Neuronal stem cell (in vitro differentiated cells): ENCODE measurements around the gene ST6GALNAC5.

Source experiments
- DNase-seq: peaks from one replicate; pipeline ENCODE4 v3.0.0-alpha.2; 2013; ENCODE audit warnings: low spot score
- H2AFZ ChIP-seq: one replicate; pipeline ENCODE4 v1.6.1; 2013; ENCODE audit warnings: mild to moderate bottlenecking, low read length, inconsistent platforms
- H2AK5ac ChIP-seq: 2 replicates; pipeline ENCODE4 v1.6.1; 2013; ENCODE audit warnings: low read depth, mild to moderate bottlenecking, inconsistent platforms, low read length, moderate library complexity, mixed read lengths
- H2BK120ac ChIP-seq: 2 replicates; pipeline ENCODE4 v1.6.1; 2013; ENCODE audit warnings: low read depth, mild to moderate bottlenecking, inconsistent platforms, low read length, moderate library complexity, mixed read lengths
- H2BK12ac ChIP-seq: one replicate; pipeline ENCODE4 v1.6.1; 2013; ENCODE audit warnings: low read length, inconsistent platforms
- H2BK15ac ChIP-seq: 2 replicates; pipeline ENCODE4 v1.6.1; 2013; ENCODE audit warnings: mild to moderate bottlenecking, low read length, inconsistent platforms, mixed read lengths
- H2BK5ac ChIP-seq: one replicate; pipeline ENCODE4 v1.6.1; 2013; ENCODE audit warnings: inconsistent platforms, mild to moderate bottlenecking, low read length, moderate library complexity
- H3K14ac ChIP-seq: one replicate; pipeline ENCODE4 v1.6.1; 2013; ENCODE audit warnings: low read length, inconsistent platforms
- H3K18ac ChIP-seq: 2 replicates; pipeline ENCODE4 v1.6.1; 2013; ENCODE audit warnings: low read length, inconsistent platforms
- H3K23ac ChIP-seq: 2 replicates; pipeline ENCODE4 v1.6.1; 2013; ENCODE audit warnings: low read depth, mild to moderate bottlenecking, mixed read lengths, low read length, inconsistent platforms; ENCODE audit not compliant: poor library complexity
- H3K27ac ChIP-seq: replicated peaks from 3 replicates; pipeline ENCODE4 v1.5.1; 2013; ENCODE audit warnings: low read length, inconsistent platforms
- H3K27me3 ChIP-seq, 3 experiments: 2 replicates each; pipeline ENCODE4 v1.6.1; 2013; ENCODE audit warnings: low read length in 3 of 3, mild to moderate bottlenecking in 2 of 3, inconsistent platforms in 1 of 3, low read depth in 1 of 3, mixed read lengths in 1 of 3, moderate library complexity in 1 of 3; ENCODE audit not compliant: control insufficient read depth in 3 of 3, insufficient read depth in 3 of 3
- H3K36me3 ChIP-seq, 2 donors: replicated peaks in 1 of 2; 2 replicates each; pipeline ENCODE4 v1.6.1; 2013; ENCODE audit warnings: low read length in 2 of 2; ENCODE audit not compliant: control insufficient read depth in 2 of 2, insufficient read depth in 2 of 2
- H3K4ac ChIP-seq: 2 replicates; pipeline ENCODE4 v1.6.1; 2013; ENCODE audit warnings: inconsistent platforms, mild to moderate bottlenecking, low read length, moderate library complexity
- H3K4me1 ChIP-seq, 2 donors: 1 replicate in 1 of 2; 2 replicates in 1 of 2; pipeline ENCODE4 v1.6.1; 2013; ENCODE audit warnings: low read length in 2 of 2, low read depth in 1 of 2; ENCODE audit not compliant: control insufficient read depth in 2 of 2, insufficient read depth in 1 of 2
- H3K4me2 ChIP-seq: one replicate; pipeline ENCODE4 v1.6.1; 2013; ENCODE audit warnings: mild to moderate bottlenecking, low read length, inconsistent platforms; ENCODE audit not compliant: insufficient read depth, poor library complexity, severe bottlenecking
- H3K4me3 ChIP-seq, 2 donors: 2 replicates each; pipeline ENCODE4 v1.5.1; 2013; ENCODE audit warnings: low read length in 2 of 2, mild to moderate bottlenecking in 2 of 2, inconsistent platforms in 1 of 2, moderate library complexity in 1 of 2
- H3K79me1 ChIP-seq: one replicate; pipeline ENCODE4 v1.6.1; 2013; ENCODE audit warnings: low read depth, mild to moderate bottlenecking, inconsistent platforms, low read length, moderate library complexity
- H3K9ac ChIP-seq: one replicate; pipeline ENCODE4 v1.6.1; 2013; ENCODE audit warnings: mild to moderate bottlenecking, low read depth, low read length, inconsistent platforms; ENCODE audit not compliant: poor library complexity
- H3K9me3 ChIP-seq, 2 donors: replicated peaks in 1 of 2; 2 replicates each; pipeline versions ENCODE3 to v1.6.1; 2013; ENCODE audit warnings: low read length in 2 of 2, mild to moderate bottlenecking in 2 of 2, inconsistent platforms in 1 of 2, low read depth in 1 of 2, mixed read lengths in 1 of 2, moderate library complexity in 1 of 2; ENCODE audit not compliant: control insufficient read depth in 2 of 2, insufficient read depth in 1 of 2
- H4K8ac ChIP-seq: one replicate; pipeline ENCODE4 v1.6.1; 2013; ENCODE audit warnings: low read depth, mild to moderate bottlenecking, inconsistent platforms, low read length, moderate library complexity
- H4K91ac ChIP-seq: one replicate; pipeline ENCODE4 v1.6.1; 2013; ENCODE audit warnings: low read length, low read depth, mild to moderate bottlenecking, inconsistent platforms; ENCODE audit not compliant: poor library complexity
- WGBS, 2 donors: extraction: QIAGEN DNeasy Blood & Tissue Kit; methylation state at CpG; one replicate each; pipeline ENCODE4 v1.1.7; 2013; ENCODE audit warnings: missing lambda C conversion rate in 2 of 2, mixed read lengths in 1 of 2; ENCODE audit not compliant: insufficient read length in 2 of 2, insufficient replicate concordance in 1 of 2; ENCODE audit errors: extremely low coverage in 2 of 2; 5-methylcytosine and 5-hydroxymethylcytosine counted together

The ST6GALNAC5 gene

GRCh38 chr1:76919085-76919484, 51.8 kb downstream of the ST6GALNAC5 start:
- no peak overlapping the region for H4K91ac ChIP-seq
- H3K4ac ChIP-seq, result no peak overlapping the region
- no peak overlapping the region for H2BK15ac ChIP-seq
- H3K36me3 ChIP-seq, result no peaks in the 10 kb centered on the region
- H2AK5ac ChIP-seq, result no peak overlapping the region
- peak overlapping the region; percentile 20 for H3K18ac ChIP-seq
- no peaks in the 10 kb centered on the region for H3K9me3 ChIP-seq
- H3K14ac ChIP-seq, result no peak overlapping the region
- no peaks in the 10 kb centered on the region for H3K79me1 ChIP-seq
- H2BK12ac ChIP-seq, result no peak overlapping the region
- H3K23ac ChIP-seq, result no peak overlapping the region
- H3K4me3 ChIP-seq, result no peak overlapping the region
- no CpG with 5 or more reads among the region's 6 CpGs for WGBS, 2 donors
- peak; percentile 12 for DNase-seq
- no peak overlapping the region for H3K9ac ChIP-seq
- no peak overlapping the region for H3K4me2 ChIP-seq
- peak overlapping the region; percentile 8 for H2AFZ ChIP-seq
- no peak overlapping the region for H2BK5ac ChIP-seq
- no peak overlapping the region for H2BK120ac ChIP-seq
- no peak overlapping the region for H4K8ac ChIP-seq
- peak overlapping the region; percentile 48 for H3K27ac ChIP-seq
- H3K4me1 ChIP-seq, result peaks cover 0 to 7% of the 10 kb centered on the region in 2 donors
- H3K27me3 ChIP-seq, result no peaks in the 10 kb centered on the region

GRCh38 chr1:76921590-76921989, 54.3 kb downstream of the ST6GALNAC5 start:
- Histone ChIP-seq H3K27ac (no peak overlapping the region), H3K36me3 (no peaks in the 10 kb centered on the region), H4K8ac (no peak overlapping the region), H2BK120ac (no peak overlapping the region), H4K91ac (no peak overlapping the region), H3K27me3 (no peaks in the 10 kb centered on the region), H2AFZ (no peak overlapping the region), H3K9me3 (no peaks in the 10 kb centered on the region), H3K4me3 (no peak overlapping the region), H3K23ac (no peak overlapping the region), H2BK15ac (no peak overlapping the region), H3K18ac (no peak overlapping the region), H3K4me2 (no peak overlapping the region), H2AK5ac (no peak overlapping the region), H2BK12ac (no peak overlapping the region), H3K9ac (no peak overlapping the region), H3K79me1 (no peaks in the 10 kb centered on the region), H2BK5ac (no peak overlapping the region), H3K14ac (no peak overlapping the region), H3K4ac (no peak overlapping the region), H3K4me1 (peaks cover 0 to 7% of the 10 kb centered on the region in 2 donors)
- no peak for DNase-seq
- WGBS, 2 donors, result no CpG with 5 or more reads among the region's 3 CpGs

- H3K36me3 ChIP-seq, result no peaks in the 10 kb centered on the region
- H4K91ac ChIP-seq, result no peak overlapping the region
- peaks cover under 1 to 1% of the 10 kb centered on the region in 2 donors for H3K9me3 ChIP-seq
- H2AK5ac ChIP-seq, result no peak overlapping the region
- no peak overlapping the region for H3K9ac ChIP-seq
- no peak overlapping the region for H2BK5ac ChIP-seq
- no peak overlapping the region for H3K23ac ChIP-seq
- H3K4me1 ChIP-seq, result no peaks in the 10 kb centered on the region
- no peak overlapping the region for H3K4me3 ChIP-seq
- DNase-seq, result no peak
- no peak overlapping the region for H3K4me2 ChIP-seq
- no peak overlapping the region for H2BK12ac ChIP-seq
- no peak overlapping the region for H3K14ac ChIP-seq
- H3K4ac ChIP-seq, result no peak overlapping the region
- no peaks in the 10 kb centered on the region for H3K27me3 ChIP-seq
- H2BK120ac ChIP-seq, result no peak overlapping the region
- H3K79me1 ChIP-seq, result no peaks in the 10 kb centered on the region
- H3K27ac ChIP-seq, result no peak overlapping the region
- no peak overlapping the region for H2AFZ ChIP-seq
- no CpG with 5 or more reads among the region's 3 CpGs for WGBS, 2 donors
- no peak overlapping the region for H4K8ac ChIP-seq
- no peak overlapping the region for H2BK15ac ChIP-seq
- H3K18ac ChIP-seq, result no peak overlapping the region
These were observed 58.5 kb downstream of the ST6GALNAC5 start for GRCh38 chr1:76925825-76926224.

GRCh38 chr1:76928522-76928921, 61.2 kb downstream of the ST6GALNAC5 start:
- Histone ChIP-seq H3K4ac (no peak overlapping the region), H3K4me1 (peaks cover 0 to 2% of the 10 kb centered on the region in 2 donors), H3K27ac (no peak overlapping the region), H2BK12ac (no peak overlapping the region), H3K4me2 (no peak overlapping the region), H2AK5ac (no peak overlapping the region), H4K8ac (no peak overlapping the region), H3K9ac (no peak overlapping the region), H2BK120ac (no peak overlapping the region), H2BK5ac (no peak overlapping the region), H3K4me3 (no peak overlapping the region), H3K9me3 (peaks cover 3 to 4% of the 10 kb centered on the region in 2 donors), H3K36me3 (no peaks in the 10 kb centered on the region), H3K14ac (no peak overlapping the region), H3K27me3 (no peaks in the 10 kb centered on the region), H2AFZ (no peak overlapping the region), H2BK15ac (no peak overlapping the region), H4K91ac (no peak overlapping the region), H3K79me1 (no peaks in the 10 kb centered on the region), H3K23ac (no peak overlapping the region), H3K18ac (no peak overlapping the region)
- no peak for DNase-seq
- no CpG with 5 or more reads among the region's 2 CpGs for WGBS, 2 donors
